ENCODE data around the gene RALGAPA1.

DNA sequence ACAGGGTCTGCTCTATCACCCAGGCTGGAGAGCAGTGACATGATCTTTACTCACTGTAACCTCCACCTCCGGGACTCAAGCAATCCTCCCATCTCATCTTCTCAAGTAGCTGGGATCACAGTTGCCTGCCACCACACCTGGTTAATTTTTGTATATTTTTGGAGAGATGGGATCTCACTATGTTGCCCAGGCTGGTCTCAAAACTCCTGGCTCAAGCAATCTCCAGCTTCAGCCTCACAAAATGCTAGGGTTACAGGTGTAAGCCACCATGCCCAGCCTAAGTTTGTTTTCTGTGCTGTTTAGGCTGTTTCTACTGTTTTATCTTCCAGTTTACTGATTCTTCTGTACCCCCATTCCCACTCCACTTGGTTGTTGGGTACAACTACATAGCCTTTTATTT, 208.8 kb downstream of the RALGAPA1 start:
- TF ChIP-seq, protein P1, sequence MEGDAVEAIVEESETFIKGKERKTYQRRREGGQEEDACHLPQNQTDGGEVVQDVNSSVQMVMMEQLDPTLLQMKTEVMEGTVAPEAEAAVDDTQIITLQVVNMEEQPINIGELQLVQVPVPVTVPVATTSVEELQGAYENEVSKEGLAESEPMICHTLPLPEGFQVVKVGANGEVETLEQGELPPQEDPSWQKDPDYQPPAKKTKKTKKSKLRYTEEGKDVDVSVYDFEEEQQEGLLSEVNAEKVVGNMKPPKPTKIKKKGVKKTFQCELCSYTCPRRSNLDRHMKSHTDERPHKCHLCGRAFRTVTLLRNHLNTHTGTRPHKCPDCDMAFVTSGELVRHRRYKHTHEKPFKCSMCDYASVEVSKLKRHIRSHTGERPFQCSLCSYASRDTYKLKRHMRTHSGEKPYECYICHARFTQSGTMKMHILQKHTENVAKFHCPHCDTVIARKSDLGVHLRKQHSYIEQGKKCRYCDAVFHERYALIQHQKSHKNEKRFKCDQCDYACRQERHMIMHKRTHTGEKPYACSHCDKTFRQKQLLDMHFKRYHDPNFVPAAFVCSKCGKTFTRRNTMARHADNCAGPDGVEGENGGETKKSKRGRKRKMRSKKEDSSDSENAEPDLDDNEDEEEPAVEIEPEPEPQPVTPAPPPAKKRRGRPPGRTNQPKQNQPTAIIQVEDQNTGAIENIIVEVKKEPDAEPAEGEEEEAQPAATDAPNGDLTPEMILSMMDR (IDR thresholded peaks at IDR 0.05): no peak
- TF ChIP-seq POLR2A (IDR thresholded peaks at IDR 0.05): no peak
